Vein endothelial cell (primary cell): ENCODE data around the gene OR13C8. TPM values are rescaled to one million over a fixed set of nuclear protein-coding genes. Genes with fewer than 3 reads are reported as not detected.

Experiments used
- total RNA-seq: library from RNA; depleted of rRNA; stranded (reverse); fragments of >200 nt; gene quantifications from 2 replicates; pipeline ENCODE4 v1.2.3, GENCODE V29; 2012

The OR13C8 gene
- total RNA-seq, result not detected in 2 replicates

DNA sequence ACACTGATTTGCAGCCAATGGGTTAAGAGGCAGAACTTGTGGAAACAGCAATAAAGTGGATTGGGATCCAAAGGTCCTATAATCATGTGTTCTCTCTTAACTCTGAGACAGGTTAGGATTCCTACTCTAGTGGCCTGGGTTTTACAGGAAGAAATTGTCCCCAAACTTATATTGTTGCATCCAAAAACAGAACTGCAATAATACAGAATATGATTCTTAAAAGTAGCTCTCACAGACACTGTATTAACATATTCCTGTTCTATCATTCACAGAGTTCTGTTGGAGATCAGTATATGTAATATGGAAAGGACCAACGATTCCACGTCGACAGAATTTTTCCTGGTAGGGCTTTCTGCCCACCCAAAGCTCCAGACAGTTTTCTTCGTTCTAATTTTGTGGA, at the start of gene OR13C8:
OR13C8 (plus strand) TSS at position 301 of the 400 bp plus-strand sequence; CDS start at position 301, 0 bp downstream.

GRCh38 chr9:104527109-104527508, 41.9 kb upstream of the OR13C8 start, which contains the start of gene OR13C4:
Gene OR13C4 (minus strand): TSS chr9:104527209. CDS start chr9:104527209, 0 bp downstream.

GRCh38 chr9:104536756-104537155, 32.2 kb upstream of the OR13C8 start, which contains the start of gene OR13C3:
Gene OR13C3 (minus strand): TSS chr9:104536856. CDS start chr9:104536723, 133 bp downstream.

DNA sequence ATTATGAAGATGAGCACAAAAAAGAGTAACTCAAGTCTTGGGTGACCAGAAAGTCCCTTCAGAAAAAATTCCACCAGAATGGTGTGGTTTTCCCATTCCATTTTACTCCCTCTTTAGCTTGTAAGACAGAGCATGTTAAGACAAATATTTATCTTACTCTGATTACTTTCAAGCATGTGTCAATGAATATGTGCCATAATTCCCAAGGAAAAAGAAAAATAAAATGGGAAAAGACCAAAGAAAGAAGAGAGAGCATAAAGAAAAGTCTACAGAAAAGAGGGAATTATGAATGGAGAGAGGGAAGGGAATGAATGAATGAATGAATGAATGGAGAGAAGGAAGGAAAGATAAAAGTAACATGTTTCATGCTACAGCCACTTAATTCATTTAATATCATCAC, 30.3 kb downstream of the OR13C8 start, which contains the start of gene OR13C5:
OR13C5 (minus strand) TSS at position 101 of the 400 bp plus-strand sequence; CDS start at position 101, 0 bp downstream.

DNA sequence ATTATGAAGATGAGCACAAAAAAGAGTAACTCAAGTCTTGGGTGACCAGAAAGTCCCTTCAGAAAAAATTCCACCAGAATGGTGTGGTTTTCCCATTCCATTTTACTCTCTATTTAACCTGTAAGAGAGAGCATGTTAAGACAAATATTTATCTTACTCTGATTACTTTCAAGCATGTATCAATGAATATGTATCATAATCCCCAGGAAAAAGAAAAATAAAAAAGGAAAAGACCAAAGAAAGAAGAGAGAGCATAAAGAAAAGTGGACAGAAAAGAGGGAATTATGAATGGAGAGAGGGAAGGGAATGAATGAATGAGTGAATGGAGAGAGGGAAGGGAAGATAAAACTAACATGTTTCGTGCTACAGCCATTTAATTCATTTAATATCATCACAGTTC, 36.6 kb downstream of the OR13C8 start, which contains the start of gene OR13C2:
OR13C2 (minus strand) TSS at position 101 of the 400 bp plus-strand sequence; CDS start at position 101, 0 bp downstream.

GRCh38 chr9:104618104-104618503, 49.1 kb downstream of the OR13C8 start, which contains the start of gene OR13C9:
Gene OR13C9 (minus strand): TSS chr9:104618204. CDS start chr9:104618204, 0 bp downstream.

Other genes starting within 250 kb of the OR13C8 start
- gene OR13F1, start 64.9 kb upstream of the OR13C8 start, total RNA-seq, result not detected in 2 replicates
- gene OR13C4, start 42.0 kb upstream of the OR13C8 start, total RNA-seq, result not detected in 2 replicates
- gene OR13C3, start 32.3 kb upstream of the OR13C8 start, total RNA-seq, result not detected in 2 replicates
- not detected in 2 replicates for gene OR13C5, start 30.2 kb downstream of the OR13C8 start, total RNA-seq
- gene OR13C2, start 36.5 kb downstream of the OR13C8 start, total RNA-seq, result not detected in 2 replicates
- not detected in 2 replicates for gene OR13C9, start 49.0 kb downstream of the OR13C8 start, total RNA-seq
- not detected in 2 replicates for gene OR13D1, start 125.3 kb downstream of the OR13C8 start, total RNA-seq
- gene NIPSNAP3A, start 178.5 kb downstream of the OR13C8 start, total RNA-seq, result 53.6 and 54.9 TPM in 2 replicates
- 0.10 and 0.33 TPM in 2 replicates for gene NIPSNAP3B, start 195.0 kb downstream of the OR13C8 start, total RNA-seq